Loucy (cell line): ENCODE measurements around the gene ADIPOR2.

Experiments used
- EZH2phosphoT487 ChIP-seq: fragments of 200-600 bp; IDR thresholded peaks from 2 replicates; pipeline ENCODE4 v1.6.1; 2018; ENCODE audit warnings: antibody characterized with exemption, mild to moderate bottlenecking, moderate library complexity, borderline replicate concordance
- TF ChIP-seq, protein P1 (sequence below): fragments of 200-600 bp; sonication (generic); conservative IDR thresholded peaks from 2 replicates; pipeline ENCODE4 v1.5.1; 2014; ENCODE audit warnings: mild to moderate bottlenecking, antibody characterized with exemption, low read length

DNA sequence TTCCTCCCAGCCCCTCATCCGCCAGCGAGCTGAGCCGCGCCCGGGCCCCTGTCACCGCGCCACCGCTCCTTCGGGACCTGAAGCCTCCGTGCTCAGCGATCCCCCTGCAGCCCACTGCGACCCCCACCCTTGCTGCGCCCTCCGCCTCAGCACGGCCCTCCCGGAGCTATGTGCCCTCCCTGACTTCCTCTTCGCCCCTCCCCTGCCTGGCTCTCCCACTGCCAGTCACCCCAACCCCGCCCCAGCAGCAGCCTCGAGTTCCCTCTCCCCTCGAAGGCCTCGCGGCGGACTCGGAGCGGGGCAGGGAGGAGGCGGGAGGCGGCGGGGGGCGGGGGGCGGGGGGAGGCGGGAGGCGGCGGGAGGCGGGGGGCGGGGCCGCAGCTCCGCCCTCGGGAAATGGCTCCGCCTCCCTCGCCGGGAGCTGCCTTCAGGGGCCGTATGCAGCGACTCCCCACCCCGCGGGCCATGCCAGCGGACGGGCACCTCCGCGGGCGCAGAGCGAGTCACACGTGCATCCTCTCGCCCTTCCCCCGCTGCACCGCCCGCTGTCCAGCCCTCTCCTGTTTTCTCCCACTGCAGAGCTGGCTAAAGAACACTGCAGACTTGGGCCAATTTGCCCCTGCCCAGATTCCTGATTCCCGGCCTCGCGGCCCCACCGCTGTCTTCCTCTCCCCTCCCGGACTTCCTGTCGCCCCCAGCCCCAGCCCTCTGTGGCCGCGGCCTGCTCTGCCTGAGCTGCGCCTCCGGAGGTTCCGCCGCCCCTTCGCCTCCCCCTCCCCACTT, 29.1 kb upstream of the ADIPOR2 start:
- TF ChIP-seq, protein P1, sequence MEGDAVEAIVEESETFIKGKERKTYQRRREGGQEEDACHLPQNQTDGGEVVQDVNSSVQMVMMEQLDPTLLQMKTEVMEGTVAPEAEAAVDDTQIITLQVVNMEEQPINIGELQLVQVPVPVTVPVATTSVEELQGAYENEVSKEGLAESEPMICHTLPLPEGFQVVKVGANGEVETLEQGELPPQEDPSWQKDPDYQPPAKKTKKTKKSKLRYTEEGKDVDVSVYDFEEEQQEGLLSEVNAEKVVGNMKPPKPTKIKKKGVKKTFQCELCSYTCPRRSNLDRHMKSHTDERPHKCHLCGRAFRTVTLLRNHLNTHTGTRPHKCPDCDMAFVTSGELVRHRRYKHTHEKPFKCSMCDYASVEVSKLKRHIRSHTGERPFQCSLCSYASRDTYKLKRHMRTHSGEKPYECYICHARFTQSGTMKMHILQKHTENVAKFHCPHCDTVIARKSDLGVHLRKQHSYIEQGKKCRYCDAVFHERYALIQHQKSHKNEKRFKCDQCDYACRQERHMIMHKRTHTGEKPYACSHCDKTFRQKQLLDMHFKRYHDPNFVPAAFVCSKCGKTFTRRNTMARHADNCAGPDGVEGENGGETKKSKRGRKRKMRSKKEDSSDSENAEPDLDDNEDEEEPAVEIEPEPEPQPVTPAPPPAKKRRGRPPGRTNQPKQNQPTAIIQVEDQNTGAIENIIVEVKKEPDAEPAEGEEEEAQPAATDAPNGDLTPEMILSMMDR, result no peak
- TF ChIP-seq EZH2phosphoT487, result no peak
